GM11168 (cell line): Measurements from ENCODE around the gene DRP2.
"Not testable (repeated sequence)": the region's sequence is repeated elsewhere in the genome, so short reads cannot be mapped to it uniquely, and the experiment has no call there.

Experiments
- in situ Hi-C: fragments of 300-500 bp; cut with MboI; formaldehyde crosslinking; loops from one replicate; pipeline ENCODE4 v1.12.0; 2022; ENCODE audit warnings: low sequenced_read_pairs; ENCODE audit not compliant: unreplicated experiment

The DRP2 gene, protein sequence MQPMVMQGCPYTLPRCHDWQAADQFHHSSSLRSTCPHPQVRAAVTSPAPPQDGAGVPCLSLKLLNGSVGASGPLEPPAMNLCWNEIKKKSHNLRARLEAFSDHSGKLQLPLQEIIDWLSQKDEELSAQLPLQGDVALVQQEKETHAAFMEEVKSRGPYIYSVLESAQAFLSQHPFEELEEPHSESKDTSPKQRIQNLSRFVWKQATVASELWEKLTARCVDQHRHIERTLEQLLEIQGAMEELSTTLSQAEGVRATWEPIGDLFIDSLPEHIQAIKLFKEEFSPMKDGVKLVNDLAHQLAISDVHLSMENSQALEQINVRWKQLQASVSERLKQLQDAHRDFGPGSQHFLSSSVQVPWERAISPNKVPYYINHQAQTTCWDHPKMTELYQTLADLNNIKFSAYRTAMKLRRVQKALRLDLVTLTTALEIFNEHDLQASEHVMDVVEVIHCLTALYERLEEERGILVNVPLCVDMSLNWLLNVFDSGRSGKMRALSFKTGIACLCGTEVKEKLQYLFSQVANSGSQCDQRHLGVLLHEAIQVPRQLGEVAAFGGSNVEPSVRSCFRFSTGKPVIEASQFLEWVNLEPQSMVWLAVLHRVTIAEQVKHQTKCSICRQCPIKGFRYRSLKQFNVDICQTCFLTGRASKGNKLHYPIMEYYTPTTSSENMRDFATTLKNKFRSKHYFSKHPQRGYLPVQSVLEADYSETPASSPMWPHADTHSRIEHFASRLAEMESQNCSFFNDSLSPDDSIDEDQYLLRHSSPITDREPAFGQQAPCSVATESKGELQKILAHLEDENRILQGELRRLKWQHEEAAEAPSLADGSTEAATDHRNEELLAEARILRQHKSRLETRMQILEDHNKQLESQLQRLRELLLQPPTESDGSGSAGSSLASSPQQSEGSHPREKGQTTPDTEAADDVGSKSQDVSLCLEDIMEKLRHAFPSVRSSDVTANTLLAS

DNA sequence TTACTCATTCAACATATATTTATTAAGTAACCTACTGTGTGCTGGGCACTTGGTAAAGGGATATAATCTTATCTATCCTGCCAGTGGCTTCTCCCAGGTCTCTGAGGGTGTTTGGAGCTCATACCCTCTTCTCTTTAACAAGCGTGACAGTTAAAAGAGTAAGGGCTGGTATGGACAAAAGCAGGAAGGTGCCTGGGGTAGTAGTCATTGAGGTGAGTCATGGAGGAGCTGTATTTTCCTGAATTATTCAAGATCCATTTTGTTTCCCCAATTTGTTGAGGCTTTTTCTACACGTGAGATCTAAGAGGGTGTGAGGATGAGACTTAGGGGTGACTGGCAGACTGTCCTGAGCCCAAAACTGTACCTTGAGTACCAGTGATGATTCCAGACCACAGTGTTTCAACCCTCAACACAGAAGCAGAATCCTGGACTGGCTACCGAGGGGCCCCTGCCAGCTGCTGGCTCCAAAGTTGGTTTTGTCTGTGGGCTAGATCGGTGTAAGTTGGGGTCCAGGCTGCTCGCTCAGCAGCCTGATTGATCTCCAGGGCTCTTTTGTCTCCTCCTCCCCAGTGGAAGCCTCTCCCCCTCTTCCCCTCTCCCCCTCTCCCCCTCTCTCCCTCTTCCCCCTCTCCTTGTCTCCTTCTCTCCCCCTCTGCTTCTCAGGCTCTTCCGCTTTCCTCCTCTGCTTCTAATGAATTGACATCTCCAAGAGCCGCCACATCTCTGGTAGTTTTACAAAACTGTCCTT, at the start of gene DRP2:
Gene DRP2 (plus strand): TSS at position 671 of the 748 bp plus-strand sequence. CDS start 11,862 bp downstream, outside the sequence.
- in situ Hi-C loops: loop anchor here (25.0 kb wide), 1 partner anchor 332 kb away; no protein-coding TSS in a partner anchor

DNA sequence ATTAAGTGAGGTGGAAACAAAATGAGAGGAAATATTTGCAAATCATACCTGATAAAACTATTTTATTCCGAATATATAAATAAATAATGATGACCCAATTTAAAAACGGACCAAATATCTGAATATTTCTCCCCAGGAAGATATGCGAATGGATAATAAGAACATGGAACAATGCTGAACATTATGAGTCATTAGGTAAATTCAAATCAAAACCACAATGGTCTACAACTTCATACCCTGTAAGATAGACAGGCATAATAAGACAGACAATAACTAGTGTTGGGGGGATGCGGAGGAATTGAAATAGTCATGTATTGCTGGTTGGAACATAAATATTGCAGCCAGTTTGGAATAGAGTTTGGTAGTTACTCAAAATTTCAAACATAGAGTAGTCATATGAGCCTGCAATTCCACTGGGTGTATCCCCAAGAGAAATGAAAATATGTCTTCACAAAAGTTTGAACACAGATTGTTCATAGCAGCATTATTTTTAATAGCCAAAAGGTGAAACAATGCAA, 47.6 kb upstream of the DRP2 start:
- in situ Hi-C loops: no loop called here

DNA sequence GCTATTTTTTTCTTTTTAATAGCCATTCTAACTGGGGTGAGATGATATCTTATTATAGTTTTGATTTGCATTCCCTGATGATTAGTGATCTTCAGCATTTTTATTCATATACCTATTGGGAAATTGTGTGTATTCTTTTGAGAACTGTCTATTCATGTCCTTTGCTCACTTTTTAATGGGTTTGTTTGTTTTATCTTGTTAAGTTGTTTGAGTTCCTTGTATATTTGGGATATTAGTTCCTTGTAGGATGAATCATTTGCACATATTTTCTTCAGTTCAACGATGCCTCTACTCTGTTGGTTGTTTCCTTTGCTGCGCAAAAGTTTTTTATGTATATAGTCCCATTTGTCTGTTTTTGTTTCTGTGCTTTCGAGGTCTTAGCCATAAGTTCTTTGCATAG, 43.1 kb upstream of the DRP2 start:
- in situ Hi-C loops: no loop called here

DNA sequence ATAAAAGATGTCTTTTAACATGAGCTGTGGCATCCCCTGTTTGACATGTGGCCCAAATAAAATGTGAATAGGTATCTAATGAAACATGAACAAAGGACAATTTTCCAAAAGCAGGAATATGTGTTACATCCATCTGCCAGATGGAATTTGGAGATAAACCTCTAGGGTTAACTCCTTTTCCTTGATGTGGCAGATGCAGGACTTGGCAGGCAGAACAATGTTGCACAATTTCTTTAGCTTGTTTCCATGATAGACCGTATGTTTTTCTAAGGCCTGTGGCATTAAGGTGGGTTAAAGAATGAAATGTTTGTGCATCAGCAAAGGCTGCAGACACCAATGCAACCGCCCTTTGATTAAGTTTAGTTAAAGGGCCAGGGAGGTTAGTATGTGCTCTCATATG, 34.7 kb upstream of the DRP2 start:
- in situ Hi-C loops: not testable (repeated sequence)

DNA sequence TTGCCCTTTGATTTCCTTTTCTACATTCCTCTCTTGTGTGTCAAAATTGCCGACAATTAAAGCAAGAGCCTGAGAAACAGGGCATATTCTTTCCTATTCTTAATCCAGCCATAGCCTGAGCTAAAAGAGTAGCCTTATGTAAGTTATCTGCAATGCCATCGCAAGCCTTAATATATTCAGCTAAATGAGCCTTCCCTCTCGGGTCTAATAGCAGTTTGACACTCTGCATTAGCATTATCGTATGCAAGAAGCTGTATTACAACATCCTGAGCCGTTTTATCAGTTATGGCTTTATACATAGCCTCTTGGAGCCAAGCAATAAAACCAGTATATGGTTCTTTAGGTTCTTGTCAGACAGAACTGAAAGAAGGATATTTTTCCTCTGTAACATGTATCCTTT, 31.6 kb upstream of the DRP2 start:
- in situ Hi-C loops: not testable (repeated sequence)

DNA sequence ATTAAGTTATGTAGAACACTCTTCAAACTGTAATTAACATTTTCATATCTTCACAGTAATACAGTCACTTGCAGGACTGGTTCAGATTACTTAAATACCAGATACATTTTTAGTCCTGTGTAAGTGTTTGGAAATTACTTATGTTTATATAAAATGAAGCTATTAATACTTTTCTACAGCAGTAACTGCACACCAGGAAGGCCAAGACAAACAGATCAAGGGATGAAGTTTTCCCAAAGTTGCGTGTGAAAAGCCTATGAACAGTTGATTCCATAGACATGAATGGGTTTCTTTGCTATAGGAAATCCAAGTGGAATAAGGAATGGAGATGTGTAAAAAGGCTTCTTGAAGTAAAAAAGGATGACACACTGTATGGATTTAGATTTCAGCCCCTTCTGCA, 28.9 kb upstream of the DRP2 start:
- in situ Hi-C loops: no loop called here

DNA sequence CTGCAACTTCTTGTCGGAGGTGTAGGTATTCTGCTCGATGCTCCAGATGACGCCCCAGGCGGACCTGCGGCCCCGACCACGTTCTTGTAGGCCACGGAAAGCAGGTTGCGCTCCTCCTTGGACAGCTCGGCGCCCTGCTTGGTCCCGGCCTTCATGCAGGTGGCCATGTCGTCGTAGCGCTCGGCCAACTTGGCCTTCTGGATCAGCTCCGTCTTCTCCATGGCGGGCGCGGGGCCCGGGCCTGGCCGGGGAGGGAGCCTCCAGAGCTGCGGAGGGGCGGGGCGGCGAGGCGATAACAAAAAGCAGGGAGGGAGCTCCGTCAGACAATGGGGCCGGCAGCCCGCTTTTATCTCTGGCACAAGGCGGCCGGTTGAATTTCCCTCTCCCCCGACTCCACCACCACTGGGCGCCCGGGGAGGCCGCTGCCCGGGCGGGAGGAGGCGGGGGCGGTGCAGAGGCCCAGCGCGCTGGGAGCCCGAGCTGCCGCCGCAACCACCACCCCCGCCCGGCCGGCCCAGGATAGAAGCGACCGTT, 28.3 kb upstream of the DRP2 start:
- in situ Hi-C loops: no loop called here

DNA sequence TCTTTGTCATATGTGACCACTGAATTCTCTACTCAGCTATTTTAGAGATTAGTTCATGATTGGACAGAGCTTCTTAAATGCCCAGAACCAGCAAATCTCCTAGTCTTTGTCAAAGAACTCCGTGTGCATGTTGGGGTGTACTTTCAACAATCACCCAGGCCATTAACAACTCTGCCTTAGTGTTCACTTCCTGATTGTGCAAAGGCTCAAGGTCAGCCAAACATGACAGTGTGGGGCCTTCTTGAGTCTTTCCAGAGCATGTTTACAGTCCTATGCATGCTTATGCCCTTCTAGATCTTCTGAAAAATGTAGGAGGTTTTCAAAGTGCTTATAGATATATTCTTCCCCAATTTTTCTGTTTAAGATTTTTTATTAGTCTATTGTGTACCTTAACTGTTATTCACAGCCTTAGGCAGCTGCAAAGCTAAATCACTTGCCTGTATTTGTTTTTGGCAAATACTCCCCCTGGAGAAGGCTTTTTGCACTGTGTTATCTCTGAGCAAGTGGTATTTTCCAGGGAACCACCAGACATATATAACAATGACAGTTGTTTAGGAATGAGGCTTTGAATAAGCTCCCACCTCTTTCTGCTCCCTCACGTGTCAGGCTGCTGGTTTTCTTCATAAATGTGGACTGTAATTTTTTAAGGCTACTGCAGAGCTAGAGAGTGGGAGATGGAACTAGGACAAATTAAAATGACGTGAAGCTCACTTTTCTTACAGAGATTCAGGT, 24.0 kb upstream of the DRP2 start:
- in situ Hi-C loops: no loop called here

DNA sequence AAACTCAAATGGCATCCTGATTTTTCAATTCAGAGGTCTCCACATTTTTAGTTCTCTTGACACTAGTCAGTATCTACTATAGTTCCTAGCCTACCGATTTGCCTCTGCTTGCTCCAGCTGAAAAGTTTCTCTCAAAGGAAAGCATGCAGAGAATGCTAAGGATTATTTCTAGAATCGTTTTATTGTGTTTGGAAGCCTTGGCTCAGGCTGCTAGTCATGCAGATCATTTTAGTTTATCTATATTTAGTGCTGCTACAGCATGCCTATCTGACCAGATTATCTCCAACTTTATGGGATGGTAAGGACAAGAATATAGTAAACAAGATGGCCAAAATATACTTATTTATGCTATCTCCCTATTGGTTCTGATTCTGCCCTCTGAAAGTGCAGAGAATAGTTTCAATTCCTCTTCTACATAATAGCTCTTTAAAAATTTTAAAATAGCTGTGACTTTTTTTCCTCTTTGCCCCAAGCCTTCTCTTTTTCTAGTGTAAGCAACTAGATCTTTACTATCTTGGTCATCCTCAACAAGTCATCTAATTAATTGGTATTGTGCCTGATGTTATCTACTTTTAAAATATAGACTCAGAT, 15.7 kb upstream of the DRP2 start:
- in situ Hi-C loops: loop anchor here (25.0 kb wide), 1 partner anchor 317 kb away; no protein-coding TSS in a partner anchor

DNA sequence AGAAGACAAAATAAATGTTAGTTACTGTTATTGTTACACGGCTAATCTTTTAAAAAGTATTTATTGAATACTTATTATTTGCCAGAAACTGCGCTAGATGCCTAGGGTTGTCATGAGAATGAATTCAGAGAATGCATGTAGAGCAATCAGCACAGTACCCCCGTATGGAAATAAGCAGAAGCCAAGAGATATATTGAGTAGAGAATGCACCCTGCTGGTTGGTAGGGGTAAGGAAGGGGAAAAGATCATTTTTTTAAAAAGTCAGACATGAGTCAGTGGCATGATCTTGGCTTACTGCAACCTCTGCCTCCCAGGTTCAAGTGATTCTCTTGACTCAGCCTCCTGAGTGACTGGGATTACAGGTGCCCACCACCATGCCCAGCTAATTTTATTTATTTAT, 13.1 kb upstream of the DRP2 start:
- in situ Hi-C loops: loop anchor here (25.0 kb wide), 1 partner anchor 319 kb away; no protein-coding TSS in a partner anchor

DNA sequence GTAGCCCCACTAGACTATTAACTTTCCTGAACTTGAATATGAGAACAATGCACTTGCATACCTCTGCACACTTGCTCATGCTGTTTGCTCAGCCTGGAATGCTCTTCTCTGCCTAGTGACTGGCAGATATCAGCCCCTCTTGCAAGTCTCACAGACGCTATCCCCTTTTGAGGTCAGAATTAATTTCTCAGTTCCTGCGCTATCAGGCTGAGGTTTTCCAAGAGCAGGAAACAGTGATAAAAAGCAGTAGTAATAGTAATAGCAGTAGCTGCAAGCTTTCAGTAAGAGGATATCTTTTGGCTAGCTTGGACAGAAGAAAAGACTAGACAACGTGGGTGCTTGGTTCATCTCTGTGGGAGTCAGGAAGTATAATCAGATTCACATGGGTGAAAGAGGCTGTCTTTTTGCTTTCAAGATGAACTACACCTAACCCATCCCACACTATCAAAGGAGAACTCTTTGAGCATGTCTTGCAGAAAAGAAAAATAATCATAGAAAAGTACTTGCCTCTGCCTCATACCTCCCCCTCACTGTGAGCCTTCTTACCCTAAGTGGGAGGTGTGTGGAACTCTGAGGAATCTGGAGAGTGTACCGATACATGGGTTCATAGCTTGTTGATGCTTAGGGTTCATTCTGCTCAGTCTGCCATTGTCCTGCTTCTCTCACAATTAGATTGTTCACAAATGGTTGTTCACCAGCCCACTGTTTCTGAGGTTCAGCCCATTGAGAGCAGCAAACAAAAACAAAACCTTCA, 11.3 kb upstream of the DRP2 start:
- in situ Hi-C loops: loop anchor here (25.0 kb wide), 1 partner anchor 321 kb away; no protein-coding TSS in a partner anchor

DNA sequence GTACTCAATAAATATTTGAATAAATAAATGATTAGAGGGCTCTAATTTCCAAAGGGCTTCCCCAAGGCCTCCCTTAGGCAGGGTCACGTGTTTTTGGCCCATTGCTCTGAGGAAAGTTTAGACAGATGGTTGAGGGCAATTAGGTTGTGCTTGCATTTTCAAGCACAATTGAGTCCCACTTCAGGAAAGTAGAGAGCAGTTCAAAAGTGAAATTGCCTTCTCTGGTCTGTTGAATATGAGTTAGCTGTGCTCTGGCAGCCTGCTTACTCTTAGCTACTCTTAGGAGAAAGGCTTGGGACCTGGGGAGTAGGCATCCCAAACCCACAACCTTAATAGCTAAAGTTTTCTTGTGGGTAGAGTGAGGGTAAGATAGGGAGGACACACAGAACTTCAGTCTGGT, 9.0 kb upstream of the DRP2 start:
- in situ Hi-C loops: loop anchor here (25.0 kb wide), 1 partner anchor 323 kb away; no protein-coding TSS in a partner anchor

DNA sequence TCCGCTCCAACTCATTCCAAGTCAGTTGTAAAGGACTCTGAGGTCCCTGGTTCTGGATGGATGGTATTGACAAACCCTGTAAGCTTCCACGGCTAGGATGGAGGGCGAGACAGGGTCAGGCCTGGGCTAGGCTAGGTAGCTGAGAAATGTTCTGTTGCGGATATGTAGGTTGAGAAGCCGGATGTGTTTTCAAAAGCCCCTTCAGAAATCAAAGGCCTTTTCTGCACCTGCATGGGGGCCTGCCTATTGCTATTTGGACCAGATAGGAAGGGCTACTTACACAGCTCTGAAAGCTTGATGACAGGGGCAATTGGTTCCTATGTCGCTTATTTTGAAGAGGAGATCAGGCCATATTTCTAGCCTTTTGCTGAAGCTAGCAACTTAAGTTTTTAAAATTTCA, 1.9 kb upstream of the DRP2 start:
- in situ Hi-C loops: loop anchor here (25.0 kb wide), 1 partner anchor 330 kb away; no protein-coding TSS in a partner anchor

DNA sequence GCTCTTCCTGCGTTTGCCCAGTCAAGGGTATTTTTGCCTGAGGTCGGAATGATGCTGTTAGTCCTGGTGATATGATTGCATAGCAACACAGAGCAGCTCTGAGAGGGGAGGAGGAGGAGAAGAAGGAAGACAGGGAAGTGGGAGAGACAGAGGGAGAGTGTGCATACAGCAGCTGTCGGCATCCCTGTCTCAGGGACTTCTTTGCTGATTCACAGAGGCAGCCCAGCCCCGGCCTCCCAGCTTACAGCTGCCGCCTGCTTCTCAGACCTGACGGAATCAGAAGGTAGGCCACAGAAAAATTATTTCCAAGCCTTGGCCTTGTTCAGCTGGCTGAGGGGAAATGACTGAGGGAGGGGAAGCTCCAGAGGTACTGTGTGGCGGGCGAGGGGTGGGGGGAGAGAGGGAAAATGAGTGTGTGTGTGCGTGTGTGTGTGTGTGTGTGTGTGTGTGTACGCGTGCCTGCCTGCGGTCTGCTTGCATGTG, 319 bp downstream of the DRP2 start:
- in situ Hi-C loops: loop anchor here (25.0 kb wide), 1 partner anchor 333 kb away; no protein-coding TSS in a partner anchor

DNA sequence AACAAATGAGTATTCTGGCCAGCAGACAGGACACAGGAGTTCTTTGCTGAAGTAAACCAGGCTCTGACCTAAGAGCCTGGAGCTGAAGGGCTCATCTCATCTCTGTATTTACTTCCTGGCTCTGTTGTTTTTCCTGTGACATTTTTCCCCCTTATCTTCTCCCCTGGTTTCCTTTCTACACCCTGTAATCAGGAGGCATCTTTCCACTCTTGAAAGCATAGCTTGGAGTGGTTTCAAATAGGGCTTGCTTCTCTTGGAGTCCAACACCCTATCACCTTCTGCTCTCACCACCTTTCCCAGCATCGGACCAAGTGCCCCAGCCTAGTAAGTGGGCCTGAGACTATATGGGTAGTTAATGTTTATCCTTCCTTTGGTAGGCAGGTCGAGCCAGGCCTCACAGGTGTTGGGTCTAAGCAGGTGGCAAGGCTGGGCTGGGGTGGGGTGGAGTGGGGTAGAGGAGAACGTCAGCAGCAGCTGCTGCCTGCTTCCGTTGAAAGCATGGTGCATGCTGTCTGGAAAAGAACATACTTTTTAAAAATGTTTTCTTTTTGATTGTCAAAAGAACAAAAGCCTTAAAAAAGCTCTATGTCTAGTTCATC, 1.2 kb downstream of the DRP2 start:
- in situ Hi-C loops: loop anchor here (25.0 kb wide), 1 partner anchor 333 kb away; no protein-coding TSS in a partner anchor

DNA sequence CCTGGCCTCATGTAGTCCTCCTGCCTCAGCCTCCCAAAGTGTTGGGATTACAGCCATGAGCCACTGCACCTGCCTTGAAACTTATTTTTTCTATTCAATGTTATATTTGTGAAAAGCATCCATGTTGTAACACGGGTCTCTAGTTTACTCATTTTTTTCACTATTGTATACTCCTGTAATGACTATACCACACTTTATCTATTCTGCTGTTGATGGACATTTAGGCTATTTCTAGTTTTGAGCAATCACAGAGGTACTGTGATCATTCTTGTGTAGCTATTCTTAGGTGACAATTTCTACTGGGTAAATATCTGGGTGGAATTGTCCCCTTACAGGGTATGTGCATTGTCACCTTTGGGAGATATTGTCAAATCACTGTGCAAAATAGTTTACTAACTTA, 3.6 kb downstream of the DRP2 start:
- in situ Hi-C loops: loop anchor here (25.0 kb wide), 1 partner anchor 336 kb away; no protein-coding TSS in a partner anchor

DNA sequence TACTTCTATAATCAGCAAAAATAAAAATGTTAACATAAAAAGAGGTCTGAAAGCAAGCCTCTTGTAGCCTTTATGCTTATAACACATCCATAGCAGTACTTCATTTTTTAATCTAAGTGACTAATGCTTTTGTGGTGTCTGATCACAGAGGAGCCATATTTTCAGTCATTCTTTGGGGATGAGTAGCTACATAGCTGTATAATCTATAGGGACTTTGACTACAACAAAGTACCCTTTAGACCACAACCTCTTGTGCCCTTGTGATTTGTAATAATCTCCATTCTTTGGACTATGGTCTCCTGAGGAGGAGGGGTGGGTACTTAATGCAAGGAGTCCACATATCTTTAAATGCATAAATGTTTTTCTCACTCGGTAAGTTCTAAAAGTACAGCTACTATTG, 9.6 kb downstream of the DRP2 start:
- in situ Hi-C loops: no loop called here
